SK-N-SH (cell line): ENCODE results near the gene DLG2.

Experiments
- CTCF ChIP-seq: fragments of 200-600 bp; sonication (generic); IDR thresholded peaks from 2 replicates; pipeline ENCODE4 v1.6.1; 2017; ENCODE audit warnings: antibody characterized with exemption, mild to moderate bottlenecking, moderate library complexity
- FOXJ3 ChIP-seq: sonication (generic); formaldehyde crosslinking; IDR thresholded peaks from 2 replicates; pipeline ENCODE4 v1.5.1; 2020; ENCODE audit warnings: mild to moderate bottlenecking, missing genetic modification reagents
- FOXM1 ChIP-seq: IDR thresholded peaks from 2 replicates; pipeline ENCODE4 v1.4.0; 2012; ENCODE audit warnings: low read depth, mild to moderate bottlenecking
- IRF3 ChIP-seq: fragments of 150-350 bp; IDR thresholded peaks from 2 replicates; pipeline ENCODE4 v1.6.1; 2016; ENCODE audit warnings: mild to moderate bottlenecking, low read depth, low read length
- MAX ChIP-seq: IDR thresholded peaks from 2 replicates; pipeline ENCODE4 v1.4.0; 2012; ENCODE audit warnings: low read depth
- MEF2A ChIP-seq: IDR thresholded peaks from 2 replicates; pipeline ENCODE4 v1.4.0; 2012; ENCODE audit warnings: low read depth, borderline replicate concordance
- MXI1 ChIP-seq: IDR thresholded peaks from 2 replicates; pipeline ENCODE4 v1.6.1; 2012; ENCODE audit warnings: mild to moderate bottlenecking, low read depth, low read length, improper control_type of control experiment
- POLR2AphosphoS5 ChIP-seq: IDR thresholded peaks from 2 replicates; pipeline ENCODE4 v1.6.1; 2012; ENCODE audit warnings: low read depth, low read length
- RCOR1 ChIP-seq: fragments of 150-350 bp; IDR thresholded peaks from 2 replicates; pipeline ENCODE4 v1.6.1; 2017; ENCODE audit warnings: antibody characterized with exemption, low read length
- REST ChIP-seq: IDR thresholded peaks from 2 replicates; pipeline ENCODE4 v1.6.1; 2012; ENCODE audit warnings: mild to moderate bottlenecking, low read depth, low read length, moderate library complexity
- SIN3A ChIP-seq: IDR thresholded peaks from 2 replicates; pipeline ENCODE4 v1.6.1; 2012; ENCODE audit warnings: low read depth, mild to moderate bottlenecking, low read length, moderate library complexity, borderline replicate concordance
- SMC3 ChIP-seq: IDR thresholded peaks from 2 replicates; pipeline ENCODE4 v1.6.1; 2012; ENCODE audit warnings: low read depth, low read length, improper control_type of control experiment
- TCF12 ChIP-seq: IDR thresholded peaks from 2 replicates; pipeline ENCODE4 v1.4.0; 2012

- TF ChIP-seq RCOR1 = no peak
- no peak for TF ChIP-seq CTCF
- TF ChIP-seq SMC3 = no peak
- no peak for TF ChIP-seq MXI1
- TF ChIP-seq MEF2A = no peak
- no peak for TF ChIP-seq REST
- TF ChIP-seq IRF3 = no peak
- no peak for TF ChIP-seq FOXJ3
- no peak for TF ChIP-seq SIN3A
- TF ChIP-seq POLR2AphosphoS5 = no peak
- no peak for TF ChIP-seq TCF12
- TF ChIP-seq MAX = no peak
- TF ChIP-seq FOXM1 = no peak
These were observed 1943.1 kb downstream of the DLG2 start for GRCh38 chr11:83684071-83684470.
